Measurements from ENCODE around the gene STX18. TPM values are rescaled to one million over a fixed set of nuclear protein-coding genes. Genes with fewer than 3 reads are reported as not detected.
A peak's percentile ranks its signal among the peaks of the same experiment; 100 is the strongest.

STX18 gene
- total RNA-seq, 4 donors from 2014 or later: 23.8 to 42.1 (median 27.2) TPM

DNA sequence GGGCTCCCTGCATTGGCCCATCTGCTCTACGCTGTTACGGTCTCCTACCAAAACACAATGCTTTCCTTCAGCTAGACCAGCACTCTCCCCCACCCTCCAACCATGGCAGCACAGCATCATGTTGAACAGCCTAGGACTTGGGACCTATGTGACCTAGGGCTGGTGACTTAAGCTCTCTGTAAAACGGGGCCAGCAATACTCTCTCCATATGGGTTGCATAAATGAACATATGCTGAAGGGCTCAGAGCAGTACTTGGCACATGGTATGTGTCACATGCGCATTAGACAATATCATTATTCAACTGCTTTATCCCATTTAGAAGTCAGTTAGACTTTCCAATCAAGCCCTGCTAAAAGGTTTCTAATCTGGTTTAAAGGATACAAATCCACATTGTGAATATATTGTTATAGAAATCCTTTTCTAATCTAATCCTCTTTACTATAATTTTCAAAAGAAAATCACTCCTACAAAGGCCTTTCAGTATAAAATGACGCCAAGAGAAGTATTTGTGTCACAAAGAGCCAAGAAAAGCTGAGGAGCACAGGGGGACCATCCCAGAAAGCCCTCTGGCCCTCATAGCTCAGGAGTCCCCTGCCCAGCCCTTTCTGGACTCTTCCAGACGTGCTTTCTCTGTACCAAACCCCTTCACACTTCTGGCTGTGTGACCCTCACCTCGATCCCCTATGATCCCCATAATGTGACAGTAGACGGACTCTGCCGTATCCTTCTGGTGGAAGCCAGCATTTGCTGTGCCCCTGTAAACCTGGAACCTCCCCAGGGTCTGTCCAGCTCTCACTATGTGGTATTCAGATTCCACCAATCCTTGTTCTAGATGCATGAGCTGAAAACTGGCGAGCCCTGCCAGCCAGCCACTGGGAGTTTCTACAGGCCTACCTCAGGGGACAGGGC lies 112.6 kb downstream of the STX18 start:
- no peak overlapping the region for H3K4me3 ChIP-seq (replicated peaks in 1 of 3)
- H3K4me1 ChIP-seq: peaks cover 0 to 16% of the 10 kb centered on the region in 2 donors
- DNase-seq: no peak
- intact Hi-C loops (cut with DNase I): no loop called here
- TF ChIP-seq, protein P1, sequence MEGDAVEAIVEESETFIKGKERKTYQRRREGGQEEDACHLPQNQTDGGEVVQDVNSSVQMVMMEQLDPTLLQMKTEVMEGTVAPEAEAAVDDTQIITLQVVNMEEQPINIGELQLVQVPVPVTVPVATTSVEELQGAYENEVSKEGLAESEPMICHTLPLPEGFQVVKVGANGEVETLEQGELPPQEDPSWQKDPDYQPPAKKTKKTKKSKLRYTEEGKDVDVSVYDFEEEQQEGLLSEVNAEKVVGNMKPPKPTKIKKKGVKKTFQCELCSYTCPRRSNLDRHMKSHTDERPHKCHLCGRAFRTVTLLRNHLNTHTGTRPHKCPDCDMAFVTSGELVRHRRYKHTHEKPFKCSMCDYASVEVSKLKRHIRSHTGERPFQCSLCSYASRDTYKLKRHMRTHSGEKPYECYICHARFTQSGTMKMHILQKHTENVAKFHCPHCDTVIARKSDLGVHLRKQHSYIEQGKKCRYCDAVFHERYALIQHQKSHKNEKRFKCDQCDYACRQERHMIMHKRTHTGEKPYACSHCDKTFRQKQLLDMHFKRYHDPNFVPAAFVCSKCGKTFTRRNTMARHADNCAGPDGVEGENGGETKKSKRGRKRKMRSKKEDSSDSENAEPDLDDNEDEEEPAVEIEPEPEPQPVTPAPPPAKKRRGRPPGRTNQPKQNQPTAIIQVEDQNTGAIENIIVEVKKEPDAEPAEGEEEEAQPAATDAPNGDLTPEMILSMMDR (IDR thresholded peaks at IDR 0.05): no peak
- no peak for TF ChIP-seq POLR2A (IDR thresholded peaks at IDR 0.05)
- WGBS, 2 donors: 99% methylated on average over 10 of the region's 10 CpGs
- no peak overlapping the region for H3K27ac ChIP-seq
- no peaks in the 10 kb centered on the region for H3K9me3 ChIP-seq
- H3K36me3 ChIP-seq: peaks cover 3 to 7% of the 10 kb centered on the region in 2 donors
- H3K27me3 ChIP-seq: no peaks in the 10 kb centered on the region

DNA sequence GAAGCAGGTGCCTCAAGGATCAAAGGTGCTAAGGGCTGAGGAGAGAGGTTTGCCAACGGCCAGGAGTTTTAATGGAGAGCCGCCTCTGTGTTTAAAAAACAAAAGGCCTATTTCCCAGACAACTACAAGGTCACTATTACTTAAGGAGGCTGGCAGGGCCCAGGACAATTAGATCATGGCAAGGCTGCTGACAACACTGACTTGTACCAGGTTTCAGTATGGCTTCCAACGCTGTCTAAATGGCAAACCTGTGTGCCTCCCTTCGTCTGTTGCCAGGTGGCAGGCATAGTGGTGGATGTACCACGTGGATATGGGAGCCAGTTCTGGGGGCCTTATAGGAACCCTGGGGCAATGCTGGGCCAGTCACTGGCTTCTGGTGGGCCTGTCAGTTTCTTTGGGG lies 114.0 kb downstream of the STX18 start:
- WGBS, 2 donors: 55 to 71% methylated on average over 4 to 5 of the region's 5 CpGs

DNA sequence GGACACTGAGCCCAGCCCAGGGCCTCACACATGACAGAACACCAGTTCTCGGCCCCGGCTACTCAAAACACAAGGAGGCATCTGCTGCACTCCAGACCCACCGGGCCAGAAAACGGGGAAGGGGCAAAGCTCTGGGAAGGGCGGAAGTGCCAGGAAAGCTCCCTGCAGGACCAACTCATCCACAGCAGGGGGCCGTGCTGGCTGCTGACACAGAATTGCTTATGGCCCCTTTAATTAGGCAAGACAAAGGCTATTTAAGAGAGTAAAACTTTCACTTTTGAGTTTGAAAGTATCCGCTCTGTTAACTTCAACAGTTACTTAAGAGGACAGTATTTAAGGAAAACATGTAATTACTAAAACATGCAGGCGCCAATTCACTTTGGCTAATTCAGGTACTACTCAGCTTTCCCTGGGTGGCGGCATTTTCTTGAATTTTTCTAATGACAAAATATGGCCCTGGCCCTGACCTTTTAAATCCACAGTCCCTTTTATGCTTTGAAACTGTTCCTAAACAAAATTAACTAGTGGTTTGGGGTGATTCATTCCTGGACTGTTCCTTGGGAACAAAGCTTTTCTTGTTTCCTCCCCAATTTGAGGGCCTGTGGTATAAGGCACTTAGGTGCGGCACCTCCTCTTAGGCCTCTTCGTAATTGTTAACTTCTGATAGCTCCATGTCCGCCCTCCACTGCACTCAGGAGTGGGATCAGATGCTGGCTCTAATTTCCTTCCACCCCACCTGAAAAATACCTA lies 114.6 kb downstream of the STX18 start:
- peaks cover 3 to 5% of the 10 kb centered on the region in 2 donors for H3K36me3 ChIP-seq
- H3K4me3 ChIP-seq (replicated peaks in 1 of 3): no peak overlapping the region
- intact Hi-C loops (cut with DNase I): no loop called here
- no peak for TF ChIP-seq POLR2A (IDR thresholded peaks at IDR 0.05)
- TF ChIP-seq, protein P1 (IDR thresholded peaks at IDR 0.05): no peak
- DNase-seq: peak; percentile 29
- peaks cover 0 to 16% of the 10 kb centered on the region in 2 donors for H3K4me1 ChIP-seq
- 56 to 59% methylated on average over 12 of the region's 12 CpGs for WGBS, 2 donors
- H3K27me3 ChIP-seq: no peaks in the 10 kb centered on the region
- H3K9me3 ChIP-seq: no peaks in the 10 kb centered on the region
- H3K27ac ChIP-seq: no peak overlapping the region

More for the DNA sequence above, 114.0 kb downstream of the STX18 start:
- Histone ChIP-seq H3K9me3 (no peaks in the 10 kb centered on the region), H3K4me1 (peaks cover 0 to 16% of the 10 kb centered on the region in 2 donors), H3K27ac (no peak overlapping the region), H3K36me3 (peaks cover under 1 to 3% of the 10 kb centered on the region in 2 donors), H3K4me3 (replicated peaks in 1 of 3) (no peak overlapping the region), H3K27me3 (no peaks in the 10 kb centered on the region)
- DNase-seq: no peak
- intact Hi-C loops (cut with DNase I): no loop called here
- TF ChIP-seq, protein P1 (IDR thresholded peaks at IDR 0.05): no peak

- intact Hi-C loops (cut with DNase I): no loop called here
- H3K4me1 ChIP-seq: peaks cover 0 to 16% of the 10 kb centered on the region in 2 donors
- WGBS, 2 donors: 75 to 85% methylated on average over 11 of the region's 11 CpGs
- no peak overlapping the region for H3K4me3 ChIP-seq (replicated peaks in 1 of 3)
- TF ChIP-seq, protein P1 (IDR thresholded peaks at IDR 0.05): no peak
- no peak for TF ChIP-seq POLR2A (IDR thresholded peaks at IDR 0.05)
- no peak for DNase-seq
- H3K27me3 ChIP-seq: no peaks in the 10 kb centered on the region
- peaks cover 9 to 10% of the 10 kb centered on the region in 2 donors for H3K36me3 ChIP-seq
- no peaks in the 10 kb centered on the region for H3K9me3 ChIP-seq
- no peak overlapping the region for H3K27ac ChIP-seq
These were observed 115.2 kb downstream of the STX18 start for GRCh38 chr4:4426511-4427120.

All from thyroid gland (tissue), 4 donors.